ENCODE results near the gene DENND1A.

Gene DENND1A

GRCh38 chr9:123684393-123685149 is 245.4 kb downstream of the DENND1A start:
- DNase-seq (ENCODE audit: low read depth), result peak; percentile 22

- no peak for DNase-seq (ENCODE audit: low read depth)
Observed at GRCh38 chr9:123682746-123683145, 247.2 kb downstream of the DENND1A start.

- no peak for DNase-seq (ENCODE audit: low read depth)
Observed at GRCh38 chr9:123680352-123680751, 249.6 kb downstream of the DENND1A start.

GRCh38 chr9:123679330-123679987 is 250.5 kb downstream of the DENND1A start:
- peak; percentile 28 for DNase-seq (ENCODE audit: low read depth)

- peak; percentile 46 for DNase-seq (ENCODE audit: low read depth)
Observed at GRCh38 chr9:123678878-123679329, 251.0 kb downstream of the DENND1A start.

GRCh38 chr9:123678038-123678877 is 251.7 kb downstream of the DENND1A start:
- DNase-seq (ENCODE audit: low read depth), result no peak

- no peak for DNase-seq (ENCODE audit: low read depth)
Observed at GRCh38 chr9:123676869-123677268, 253.1 kb downstream of the DENND1A start.

- no peak for DNase-seq (ENCODE audit: low read depth)
Observed at GRCh38 chr9:123669346-123669745, 260.6 kb downstream of the DENND1A start.

- no peak for DNase-seq (ENCODE audit: low read depth)
Observed at GRCh38 chr9:123663529-123663928, 266.4 kb downstream of the DENND1A start.

- DNase-seq (ENCODE audit: low read depth), result no peak
Observed at GRCh38 chr9:123662057-123662776, 267.7 kb downstream of the DENND1A start.

GRCh38 chr9:123660691-123661466 is 269.0 kb downstream of the DENND1A start:
- no peak for DNase-seq (ENCODE audit: low read depth)

GRCh38 chr9:123659358-123659757 is 270.6 kb downstream of the DENND1A start:
- no peak for DNase-seq (ENCODE audit: low read depth)

- DNase-seq (ENCODE audit: low read depth), result peak; percentile 14
Observed at GRCh38 chr9:123658792-123659191, 271.1 kb downstream of the DENND1A start.

- no peak for DNase-seq (ENCODE audit: low read depth)
Observed at GRCh38 chr9:123657941-123658340, 272.0 kb downstream of the DENND1A start.

- DNase-seq (ENCODE audit: low read depth), result no peak
Observed at GRCh38 chr9:123657099-123657498, 272.8 kb downstream of the DENND1A start.

- peak; percentile 45 for DNase-seq (ENCODE audit: low read depth)
Observed at GRCh38 chr9:123656565-123656964, 273.4 kb downstream of the DENND1A start.

- no peak for DNase-seq (ENCODE audit: low read depth)
Observed at GRCh38 chr9:123655681-123656423, 274.1 kb downstream of the DENND1A start.

- no peak for DNase-seq (ENCODE audit: low read depth)
Observed at GRCh38 chr9:123654994-123655637, 274.8 kb downstream of the DENND1A start.

- no peak for DNase-seq (ENCODE audit: low read depth)
Observed at GRCh38 chr9:123654218-123654993, 275.5 kb downstream of the DENND1A start.

Data from iris pigment epithelial cell (primary cell).